Left forelimb (tissue), 1 donor: ENCODE measurements around the gene NSUN3.
"Not testable (repeated sequence)": the region's sequence is repeated elsewhere in the genome, so short reads cannot be mapped to it uniquely, and the experiment has no call there.

Experiments used
- DNase-seq: peaks from one replicate; pipeline ENCODE4 v3.0.0-alpha.2; 2018; ENCODE audit warnings: low spot score

NSUN3 gene

GRCh38 chr3:94062513-94063404 lies at the start of gene NSUN3, which contains the start of gene DHFR2:
Gene NSUN3 (plus strand): TSS chr3:94063061. CDS start chr3:94063127, 66 bp downstream.
Gene DHFR2 (minus strand): TSS chr3:94062916. CDS start chr3:94061511, 1,405 bp downstream.
- DNase-seq = peak; percentile 92

DNA sequence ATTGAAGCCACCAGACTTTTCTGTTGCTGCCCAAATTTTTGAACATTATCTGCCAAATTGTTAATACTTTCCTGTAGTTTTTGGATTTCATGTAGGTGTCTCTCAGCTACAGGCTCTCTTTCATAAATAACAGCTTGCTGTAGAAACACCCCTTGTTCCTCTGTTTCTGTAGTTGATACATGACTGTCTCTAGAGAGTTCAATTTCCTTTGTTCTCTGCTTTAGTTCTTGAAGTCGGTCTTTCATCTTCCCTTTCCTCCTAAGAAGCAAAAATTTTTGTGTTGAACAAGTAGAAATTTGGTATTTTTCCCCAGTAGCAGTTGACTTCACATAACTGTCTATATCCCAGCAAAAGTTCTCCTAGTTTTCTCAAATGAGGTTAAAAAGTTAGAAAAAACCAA lies 47.8 kb upstream of the NSUN3 start:
- no peak for DNase-seq

GRCh38 chr3:94019659-94020058 lies 43.2 kb upstream of the NSUN3 start:
- DNase-seq = no peak

DNA sequence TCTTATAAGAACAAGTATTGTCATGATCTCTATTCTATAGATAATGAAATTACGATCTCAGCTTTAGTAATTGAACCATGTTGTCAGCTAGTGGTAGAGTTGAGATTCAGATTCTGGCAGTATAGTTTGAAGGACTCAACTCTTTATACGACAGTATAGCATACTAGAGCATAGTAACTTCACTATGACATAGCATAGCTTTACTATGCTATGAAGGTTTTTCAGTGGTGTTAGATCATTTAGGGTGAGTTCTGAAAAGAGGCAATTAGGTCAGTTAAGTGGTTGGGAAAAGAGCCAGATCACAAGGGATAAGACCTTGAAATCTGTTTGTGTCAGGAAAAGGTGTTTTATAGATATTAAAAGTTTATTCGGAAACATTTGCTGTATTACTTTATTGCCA lies 42.6 kb upstream of the NSUN3 start:
- no peak for DNase-seq

DNA sequence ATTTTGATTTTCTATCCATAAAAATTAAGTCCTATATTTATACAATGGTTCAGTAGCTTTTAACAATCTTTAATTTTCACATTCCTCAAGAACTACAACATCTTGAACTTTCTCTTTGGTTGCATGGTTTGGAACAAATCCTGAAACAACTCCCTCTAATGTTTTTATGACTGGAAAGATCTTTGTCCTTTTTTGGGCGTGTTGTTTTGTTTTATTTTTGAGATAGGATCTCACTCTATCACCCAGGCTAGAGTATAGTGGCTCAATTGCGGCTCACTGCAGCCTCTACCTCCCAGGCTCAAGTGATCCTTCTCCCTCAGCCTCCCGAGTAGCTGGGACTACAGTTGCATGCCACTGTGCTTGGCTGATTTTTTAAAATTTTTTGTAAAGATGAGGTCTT lies 38.5 kb upstream of the NSUN3 start:
- DNase-seq = no peak

DNA sequence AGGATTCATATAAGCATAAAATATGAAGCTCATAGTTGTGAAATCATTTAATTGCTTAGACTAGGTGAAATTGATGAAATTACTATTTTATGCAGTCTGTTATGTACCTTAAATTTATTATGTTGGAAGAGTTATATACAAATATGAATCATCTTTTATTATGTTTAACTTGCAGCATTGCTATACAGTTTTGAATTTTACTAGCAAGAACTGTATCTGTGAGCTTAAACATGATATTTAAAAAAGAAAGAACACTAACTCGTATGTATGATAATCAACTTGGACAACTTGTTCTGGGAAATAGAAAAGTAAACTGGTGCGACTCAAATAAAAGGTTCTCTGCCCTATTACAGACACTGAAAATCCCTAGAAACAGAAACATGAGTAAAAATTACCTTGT lies 36.2 kb upstream of the NSUN3 start:
- DNase-seq = no peak

- no peak for DNase-seq
Measured at GRCh38 chr3:94028093-94028837, 34.6 kb upstream of the NSUN3 start, which contains the start of gene STX19. Gene STX19 (minus strand): TSS chr3:94028597. CDS start chr3:94015269, 13,328 bp downstream.

DNA sequence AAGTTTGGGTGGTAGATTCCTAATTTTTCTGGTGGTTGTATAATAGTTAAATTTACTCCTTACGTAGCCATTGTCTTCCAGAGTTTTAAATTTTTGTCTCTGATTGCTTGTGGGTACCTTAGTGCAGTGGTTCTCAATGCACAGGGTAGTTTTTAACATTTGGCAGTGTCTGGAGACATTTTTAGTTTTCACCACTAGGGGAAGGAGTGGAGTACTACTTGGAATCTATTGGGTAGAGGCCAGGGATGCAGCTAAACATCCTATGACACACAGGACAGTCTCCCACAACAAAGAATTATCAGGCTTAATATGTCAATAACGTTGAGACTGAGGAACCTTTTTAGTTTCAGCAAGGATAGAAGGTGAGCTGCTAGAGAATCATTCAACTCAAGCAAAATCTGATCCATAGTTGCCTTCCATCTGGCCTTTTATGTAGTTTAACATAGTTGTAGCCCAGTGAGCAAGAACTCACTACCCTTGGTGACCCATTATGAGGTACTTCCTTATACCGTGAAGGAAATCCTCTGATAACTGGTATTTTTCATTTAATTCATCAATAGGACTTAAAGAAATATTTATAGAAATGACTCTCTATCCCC lies 25.9 kb upstream of the NSUN3 start:
- no peak for DNase-seq

GRCh38 chr3:94043285-94043684 lies 19.6 kb upstream of the NSUN3 start:
- DNase-seq = no peak

- not testable (repeated sequence) for DNase-seq
Measured at GRCh38 chr3:94044100-94044936, 18.5 kb upstream of the NSUN3 start.

- no peak for DNase-seq
Measured at GRCh38 chr3:94046533-94046932, 16.3 kb upstream of the NSUN3 start.

DNA sequence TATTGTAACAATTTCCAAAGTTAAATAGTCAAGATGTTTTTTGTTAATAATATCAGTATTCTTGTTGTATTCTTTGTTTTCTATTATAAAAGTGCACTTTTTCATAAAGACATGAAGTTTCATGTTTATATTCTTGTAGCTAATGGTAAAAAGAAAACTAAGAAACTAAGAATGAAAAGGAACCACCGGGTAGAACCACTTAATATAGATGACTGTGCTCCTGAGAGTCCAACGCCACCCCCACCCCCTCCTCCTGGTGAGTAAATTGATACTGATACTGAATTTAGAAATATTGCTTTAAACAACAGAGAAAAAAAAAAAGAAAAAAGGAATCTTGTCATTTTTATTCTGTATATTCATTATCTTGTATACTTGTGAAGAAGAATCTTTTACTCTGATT lies 13.6 kb upstream of the NSUN3 start:
- no peak for DNase-seq

DNA sequence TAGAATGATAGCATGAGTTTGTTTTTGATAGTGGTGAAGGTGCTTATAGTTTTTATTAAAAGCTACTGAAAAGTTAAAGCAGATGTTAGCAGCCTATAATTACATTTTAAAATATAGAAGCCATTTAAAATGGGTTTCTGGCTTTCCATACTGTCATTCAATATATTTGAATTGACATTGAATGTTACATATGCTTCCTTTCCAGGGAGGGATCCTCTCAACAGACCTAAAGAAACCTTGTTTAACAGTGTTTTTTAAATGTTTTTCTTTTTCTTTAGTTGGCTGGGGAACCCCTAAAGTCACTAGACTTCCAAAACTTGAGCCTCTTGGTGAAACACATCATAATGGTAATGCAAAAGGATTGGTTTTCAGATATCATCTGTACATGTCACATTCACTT lies 12.3 kb upstream of the NSUN3 start:
- DNase-seq = no peak

GRCh38 chr3:94061297-94061696 lies 1.6 kb upstream of the NSUN3 start:
- no peak for DNase-seq

DNA sequence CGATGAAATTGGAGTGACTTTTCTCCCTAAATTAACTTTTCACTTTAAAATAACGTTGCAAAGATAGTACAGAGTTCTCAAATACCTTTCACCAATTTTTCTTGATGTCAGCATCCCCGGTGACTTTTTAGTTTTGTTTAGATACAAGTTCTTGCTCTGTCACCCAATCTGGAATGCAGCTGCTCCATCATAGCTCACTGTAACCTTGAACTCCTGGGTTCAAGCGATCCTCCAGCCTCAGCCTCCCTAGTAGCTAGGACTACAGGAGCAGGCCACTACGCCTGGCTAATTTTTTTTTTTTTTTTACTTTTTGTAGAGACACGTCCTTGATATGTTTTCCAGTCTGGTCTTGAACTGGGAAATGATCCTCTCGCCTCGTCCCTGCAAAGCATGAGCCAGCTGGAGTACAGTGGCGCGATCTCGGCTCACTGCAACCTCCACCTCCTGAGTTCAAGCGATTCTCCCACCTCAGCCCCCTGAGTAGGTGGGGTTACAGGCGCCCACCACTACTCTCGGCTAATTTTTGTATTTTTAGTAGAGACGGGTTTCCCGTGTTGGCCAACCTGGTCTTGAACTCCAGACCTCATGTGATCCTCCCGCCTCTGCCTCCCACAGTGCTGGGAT lies 747 bp downstream of the NSUN3 start:
- DNase-seq = no peak

- DNase-seq = no peak
Measured at GRCh38 chr3:94064243-94064860, 1.5 kb downstream of the NSUN3 start.

- no peak for DNase-seq
Measured at GRCh38 chr3:94065122-94065521, 2.3 kb downstream of the NSUN3 start.

DNA sequence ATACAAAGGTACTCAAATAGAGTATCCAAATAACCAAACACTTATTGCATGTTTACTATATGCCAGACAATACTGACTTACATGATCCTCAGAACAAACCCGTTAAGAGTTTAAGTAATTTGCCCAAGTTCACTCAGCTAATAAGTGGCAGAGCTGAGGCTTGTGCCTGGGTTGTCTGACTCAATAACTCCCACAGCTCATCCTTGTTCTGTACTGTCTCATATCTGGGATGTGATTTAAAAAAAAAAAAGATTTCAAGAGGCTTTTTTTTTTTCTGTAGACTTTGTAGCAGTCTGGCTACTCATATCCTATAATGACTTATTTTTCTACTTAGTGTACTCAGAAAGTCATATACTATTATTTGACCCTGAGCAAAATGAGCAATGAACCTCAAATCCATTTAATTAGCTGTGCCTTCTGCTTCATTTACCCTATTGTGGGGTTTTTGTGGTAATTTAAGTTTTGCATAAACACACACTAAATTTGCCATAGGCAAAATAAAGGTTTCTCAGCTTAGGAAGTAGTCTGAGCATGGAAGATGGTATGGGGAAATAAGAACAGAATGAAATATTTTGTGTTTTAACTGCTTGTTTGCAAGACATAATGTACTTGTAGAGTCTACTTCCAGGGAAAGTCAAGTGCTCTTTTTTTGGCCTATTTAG lies 3.1 kb downstream of the NSUN3 start:
- no peak for DNase-seq

GRCh38 chr3:94066506-94067500 lies 3.9 kb downstream of the NSUN3 start:
- DNase-seq = no peak
